Measurements from ENCODE around the gene HOXA1. TPM values are rescaled to one million over a fixed set of nuclear protein-coding genes. Genes with fewer than 3 reads are reported as not detected.

Gene HOXA1
- total and polyA plus RNA-seq, 9 donors = 0.42 to 1.2 (median 0.91) TPM

DNA sequence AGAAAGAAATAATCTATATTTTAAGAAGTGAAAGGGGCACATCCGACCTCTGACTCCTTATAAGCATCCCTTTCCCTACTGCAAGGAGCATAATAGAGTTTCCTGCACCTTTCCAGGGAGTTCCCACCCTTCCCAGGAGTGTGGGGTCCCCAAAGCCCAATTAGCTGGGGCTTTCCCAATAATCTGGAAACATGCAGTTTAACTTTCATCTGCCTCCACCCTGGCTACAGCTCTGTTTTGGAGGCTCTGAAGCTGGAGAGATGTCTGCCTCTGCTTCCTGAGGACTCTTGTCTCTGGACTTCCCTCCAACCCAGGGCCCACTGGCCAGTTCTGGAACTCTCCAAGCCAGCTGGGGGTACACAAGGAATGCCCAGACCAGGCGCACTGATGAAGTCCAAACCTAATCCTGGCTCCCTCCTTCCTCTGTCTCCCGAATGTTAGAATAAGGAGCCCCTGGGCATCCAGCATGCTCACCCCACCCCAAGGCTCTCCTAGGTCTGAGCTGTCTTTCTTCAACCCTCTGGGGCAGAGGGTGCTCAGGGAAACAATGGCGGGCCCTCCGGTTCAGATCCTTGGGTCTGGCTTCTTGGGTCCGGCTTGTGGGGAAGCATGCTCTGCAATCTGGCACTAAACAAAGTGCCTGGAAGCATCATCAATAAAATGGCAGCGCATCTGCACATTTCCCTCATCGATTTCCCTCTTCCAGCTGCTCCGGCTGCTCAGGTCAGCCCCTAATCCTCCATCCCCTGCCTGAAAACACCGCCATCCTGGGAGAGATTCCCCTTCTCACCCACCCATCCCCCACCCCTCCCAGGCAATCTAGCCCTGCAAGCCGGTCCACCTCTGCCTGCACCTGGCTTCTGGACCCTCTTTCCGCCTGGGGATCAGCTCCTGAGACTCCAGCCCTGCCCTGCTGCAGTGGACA lies 21.4 kb upstream of the HOXA1 start:
- Histone ChIP-seq H3K27me3 (ENCODE audit: control insufficient read depth, insufficient read depth, low read length) (peaks cover 11% of the 10 kb centered on the region), H3K27ac (ENCODE audit: low read length) (peak overlapping the region; percentile 63), H3K9me3 (replicated peaks; ENCODE audit: control insufficient read depth, low read depth, low read length) (no peaks in the 10 kb centered on the region), H3K4me1 (ENCODE audit: control insufficient read depth, insufficient read depth, low read length) (peaks cover 57% of the 10 kb centered on the region), H3K36me3 (ENCODE audit: control insufficient read depth, insufficient read depth, low read length) (peaks cover 26% of the 10 kb centered on the region), H3K4me3 (ENCODE audit: low read length) (no peak overlapping the region)
- no peak for DNase-seq
- WGBS (ENCODE audit: insufficient coverage) = 64% methylated on average over 11 of the region's 12 CpGs

DNA sequence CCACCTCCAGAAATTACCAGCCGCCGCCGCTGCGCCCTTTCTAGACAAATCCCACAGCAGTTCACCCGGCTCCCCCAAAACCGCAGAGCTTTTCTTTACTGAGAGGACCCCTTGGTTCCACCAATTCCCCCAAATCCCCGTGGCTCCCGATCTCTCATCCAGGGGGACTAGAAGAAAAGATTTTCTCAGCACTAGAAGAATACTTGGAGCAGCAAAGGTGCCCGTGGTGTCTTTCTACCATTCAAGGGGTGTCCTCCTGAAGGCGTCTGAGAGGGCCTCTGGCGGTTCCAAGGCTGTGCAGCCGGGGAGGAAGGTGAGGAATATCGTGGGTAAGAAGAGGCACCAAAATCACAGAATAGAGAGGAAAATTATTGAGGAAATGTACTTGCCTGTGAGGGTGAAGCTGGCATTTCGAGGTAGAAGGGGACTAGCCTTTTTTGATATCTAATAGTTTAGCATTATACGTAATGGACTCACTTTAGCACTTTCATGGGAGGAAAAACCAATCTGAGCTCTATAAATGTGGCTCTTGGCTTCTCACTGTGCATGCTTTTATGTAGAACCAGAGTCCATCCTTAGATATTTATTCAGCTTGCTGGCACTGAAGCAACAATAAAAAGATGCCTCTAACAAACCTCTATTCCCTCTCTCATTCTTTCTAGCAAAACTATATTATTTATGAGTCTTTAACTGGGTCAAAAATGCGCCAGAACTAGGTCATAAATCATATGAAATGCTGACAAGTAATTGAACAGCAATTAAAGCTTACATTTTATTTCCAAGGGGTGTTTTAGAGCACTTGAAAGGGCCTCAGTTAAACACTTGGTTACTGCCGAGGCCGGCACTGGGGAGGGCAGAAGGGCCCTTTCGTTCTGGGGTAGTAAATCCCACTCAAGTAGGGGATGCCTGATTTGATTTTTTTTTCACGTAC lies 20.5 kb upstream of the HOXA1 start:
- no peak for DNase-seq
- Histone ChIP-seq H3K27me3 (ENCODE audit: control insufficient read depth, insufficient read depth, low read length) (peaks cover 12% of the 10 kb centered on the region), H3K4me1 (ENCODE audit: control insufficient read depth, insufficient read depth, low read length) (peaks cover 60% of the 10 kb centered on the region), H3K36me3 (ENCODE audit: control insufficient read depth, insufficient read depth, low read length) (peaks cover 22% of the 10 kb centered on the region), H3K4me3 (ENCODE audit: low read length) (no peak overlapping the region), H3K27ac (ENCODE audit: low read length) (peak overlapping the region; percentile 16), H3K9me3 (replicated peaks; ENCODE audit: control insufficient read depth, low read depth, low read length) (no peaks in the 10 kb centered on the region)
- 83% methylated on average over 11 of the region's 20 CpGs for WGBS (ENCODE audit: insufficient coverage)

DNA sequence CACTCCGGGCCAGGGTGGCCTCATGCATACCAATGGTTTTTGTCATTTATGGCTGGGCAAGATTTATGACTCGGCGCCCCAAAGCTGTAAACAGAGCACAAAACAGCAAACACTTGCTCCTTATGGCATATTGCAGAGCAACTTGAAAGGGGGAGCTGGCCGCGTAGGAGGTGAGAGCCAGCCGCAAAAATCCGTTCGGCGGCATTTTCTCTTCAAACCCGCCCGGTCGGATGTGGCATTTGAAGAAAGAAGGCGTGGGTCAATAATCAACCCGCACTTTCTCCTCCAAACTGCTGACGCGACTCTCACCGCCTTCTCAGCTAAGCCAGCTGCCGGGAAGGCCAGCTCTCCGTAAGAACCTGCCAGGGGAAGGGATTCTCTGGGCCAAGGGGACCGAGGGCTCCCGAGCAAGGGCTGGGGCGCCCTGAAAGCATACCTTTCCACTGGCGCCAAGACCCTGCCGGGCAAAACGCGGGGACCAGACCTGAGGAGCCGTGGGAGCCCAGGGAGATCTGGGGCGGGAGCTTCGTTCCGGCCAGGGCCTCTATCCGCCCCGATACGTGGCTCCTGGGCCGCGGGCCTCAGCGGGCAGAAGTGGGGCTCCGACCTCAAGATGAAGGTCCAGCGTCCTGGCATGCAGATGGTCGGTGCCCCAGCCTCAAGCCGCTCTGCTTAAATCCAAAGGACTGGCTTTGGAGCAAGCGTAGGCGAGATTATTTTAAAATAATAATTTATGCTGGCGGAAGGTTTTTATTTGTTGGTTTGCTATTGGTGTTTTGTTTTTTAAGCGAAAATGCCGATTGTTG lies 19.6 kb upstream of the HOXA1 start:
- WGBS (ENCODE audit: insufficient coverage) = 72% methylated on average over 38 of the region's 45 CpGs
- no peak for DNase-seq
- Histone ChIP-seq H3K4me3 (ENCODE audit: low read length) (peak overlapping the region; percentile 13), H3K9me3 (replicated peaks; ENCODE audit: control insufficient read depth, low read depth, low read length) (no peaks in the 10 kb centered on the region), H3K4me1 (ENCODE audit: control insufficient read depth, insufficient read depth, low read length) (peaks cover 62% of the 10 kb centered on the region), H3K36me3 (ENCODE audit: control insufficient read depth, insufficient read depth, low read length) (peaks cover 22% of the 10 kb centered on the region), H3K27me3 (ENCODE audit: control insufficient read depth, insufficient read depth, low read length) (peaks cover 16% of the 10 kb centered on the region), H3K27ac (ENCODE audit: low read length) (peak overlapping the region; percentile 8)

DNA sequence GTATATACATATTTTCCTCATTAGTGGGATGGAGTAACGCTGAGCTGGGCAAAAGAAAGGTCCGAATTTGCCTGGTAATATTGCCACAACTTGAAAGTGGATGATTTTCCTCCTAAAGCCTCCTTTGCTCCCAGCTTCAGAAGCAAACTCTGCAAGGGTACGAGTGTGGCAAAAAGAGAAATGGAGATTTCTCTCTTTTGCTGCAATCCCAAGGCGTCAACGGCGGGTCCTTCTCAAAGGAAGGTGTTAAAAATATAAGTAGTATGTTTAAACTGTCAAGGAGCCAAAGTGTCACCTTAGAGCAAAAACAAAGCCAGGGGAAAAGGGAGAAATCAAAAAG lies 19.1 kb upstream of the HOXA1 start:
- H3K4me3 ChIP-seq (ENCODE audit: low read length) = no peak overlapping the region
- DNase-seq = no peak
- H3K36me3 ChIP-seq (ENCODE audit: control insufficient read depth, insufficient read depth, low read length) = peaks cover 23% of the 10 kb centered on the region
- H3K27ac ChIP-seq (ENCODE audit: low read length) = no peak overlapping the region
- H3K27me3 ChIP-seq (ENCODE audit: control insufficient read depth, insufficient read depth, low read length) = peaks cover 18% of the 10 kb centered on the region
- WGBS (ENCODE audit: insufficient coverage) = 67% methylated on average over 3 of the region's 6 CpGs
- H3K9me3 ChIP-seq (replicated peaks; ENCODE audit: control insufficient read depth, low read depth, low read length) = no peaks in the 10 kb centered on the region
- peaks cover 61% of the 10 kb centered on the region for H3K4me1 ChIP-seq (ENCODE audit: control insufficient read depth, insufficient read depth, low read length)

DNA sequence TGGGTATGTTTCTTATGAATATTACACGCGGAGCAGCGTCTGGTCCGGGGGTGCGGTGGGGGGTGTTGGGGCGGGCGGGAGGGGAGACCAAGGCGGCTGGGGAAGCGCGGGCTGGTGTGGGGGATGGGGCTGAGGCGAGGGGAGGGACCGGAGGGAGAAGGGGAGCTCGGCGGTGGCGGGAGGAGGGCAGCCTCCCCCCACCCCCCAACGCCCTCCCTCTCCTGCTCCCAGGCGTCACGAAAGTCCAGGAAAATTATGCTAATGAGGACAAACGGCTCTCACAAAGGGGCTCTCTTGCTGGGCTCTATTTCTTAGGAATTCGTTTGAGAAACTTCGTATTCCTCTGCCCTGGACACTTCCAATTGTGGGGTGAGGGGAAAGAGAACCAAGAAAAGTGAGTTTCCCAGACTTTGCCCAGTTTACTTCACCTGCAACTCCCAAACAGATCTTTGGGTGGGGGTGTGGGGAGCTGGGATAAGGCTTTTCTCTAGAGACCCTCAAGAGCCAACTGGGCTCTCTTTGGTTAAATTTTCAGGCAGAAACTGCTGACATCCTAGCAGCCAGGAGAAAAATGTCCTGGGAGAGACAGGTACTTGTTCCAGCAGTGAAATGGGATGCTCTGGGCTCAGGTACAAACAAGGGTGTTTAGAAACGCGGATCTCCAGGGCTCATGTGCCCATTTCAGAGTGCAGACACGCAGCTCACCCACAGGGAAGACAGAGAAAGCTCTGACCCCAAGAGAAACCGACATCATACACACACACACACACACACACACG lies 18.4 kb upstream of the HOXA1 start:
- Histone ChIP-seq H3K27ac (ENCODE audit: low read length) (peak overlapping the region; percentile 90), H3K4me1 (ENCODE audit: control insufficient read depth, insufficient read depth, low read length) (peaks cover 59% of the 10 kb centered on the region), H3K9me3 (replicated peaks; ENCODE audit: control insufficient read depth, low read depth, low read length) (no peaks in the 10 kb centered on the region), H3K36me3 (ENCODE audit: control insufficient read depth, insufficient read depth, low read length) (peaks cover 20% of the 10 kb centered on the region), H3K4me3 (ENCODE audit: low read length) (peak overlapping the region; percentile 42), H3K27me3 (ENCODE audit: control insufficient read depth, insufficient read depth, low read length) (peaks cover 20% of the 10 kb centered on the region)
- WGBS (ENCODE audit: insufficient coverage) = 0% methylated on average over 1 of the region's 26 CpGs
- DNase-seq = peak; percentile 64

DNA sequence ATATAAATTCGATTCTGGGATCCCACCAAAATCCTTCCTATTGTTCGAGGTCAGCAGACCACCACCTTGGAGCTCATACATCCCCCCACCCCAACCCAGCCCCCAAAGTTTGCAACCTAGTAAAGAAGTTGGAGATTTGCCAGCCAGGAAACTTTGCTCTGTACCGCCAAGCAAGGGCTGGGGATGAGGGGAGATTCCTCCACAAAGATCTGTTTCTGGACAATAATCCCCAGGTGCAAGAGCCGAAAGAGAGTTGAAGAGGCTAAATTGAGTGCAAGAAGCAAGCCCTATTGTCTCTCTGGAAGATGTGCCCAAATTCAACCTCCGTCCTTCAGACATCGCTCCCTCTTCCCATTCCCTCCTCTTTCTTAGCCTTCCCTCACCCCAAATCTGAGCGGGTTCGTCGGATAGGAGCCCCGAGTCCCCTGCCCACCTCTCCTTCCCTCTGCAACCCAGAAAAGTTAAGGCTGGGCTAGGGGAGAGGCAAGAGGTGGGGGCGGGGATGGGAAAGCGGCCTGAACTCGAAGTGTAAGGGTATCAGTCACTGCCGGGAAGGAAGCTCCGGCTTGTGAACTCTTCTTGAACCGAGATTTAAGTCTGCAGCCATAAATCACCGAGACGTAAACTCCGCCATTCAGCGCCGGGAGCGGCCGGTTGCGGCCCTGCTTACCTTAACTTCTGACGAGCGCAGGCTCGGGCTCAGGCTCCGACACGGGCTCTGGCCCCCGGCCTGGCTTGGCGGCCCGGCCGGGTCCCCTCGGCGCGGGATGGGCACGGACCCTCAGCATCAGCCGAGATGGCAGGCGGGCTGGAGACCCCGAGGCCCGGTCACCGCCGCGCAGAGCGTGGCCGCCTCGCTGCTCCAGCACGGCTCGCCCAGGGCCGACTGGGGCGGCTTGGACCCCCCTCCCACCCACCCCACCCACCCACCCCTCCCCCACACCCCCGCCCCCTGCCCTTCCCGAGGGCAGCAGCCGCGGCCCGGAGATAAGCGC lies 17.5 kb upstream of the HOXA1 start:
- Histone ChIP-seq H3K27me3 (ENCODE audit: control insufficient read depth, insufficient read depth, low read length) (peaks cover 23% of the 10 kb centered on the region), H3K4me1 (ENCODE audit: control insufficient read depth, insufficient read depth, low read length) (peaks cover 58% of the 10 kb centered on the region), H3K27ac (ENCODE audit: low read length) (peak overlapping the region; percentile 94), H3K36me3 (ENCODE audit: control insufficient read depth, insufficient read depth, low read length) (peaks cover 21% of the 10 kb centered on the region), H3K4me3 (ENCODE audit: low read length) (peak overlapping the region; percentile 42), H3K9me3 (replicated peaks; ENCODE audit: control insufficient read depth, low read depth, low read length) (no peaks in the 10 kb centered on the region)
- peak; percentile 90 for DNase-seq
- 22% methylated on average over 21 of the region's 57 CpGs for WGBS (ENCODE audit: insufficient coverage)

DNA sequence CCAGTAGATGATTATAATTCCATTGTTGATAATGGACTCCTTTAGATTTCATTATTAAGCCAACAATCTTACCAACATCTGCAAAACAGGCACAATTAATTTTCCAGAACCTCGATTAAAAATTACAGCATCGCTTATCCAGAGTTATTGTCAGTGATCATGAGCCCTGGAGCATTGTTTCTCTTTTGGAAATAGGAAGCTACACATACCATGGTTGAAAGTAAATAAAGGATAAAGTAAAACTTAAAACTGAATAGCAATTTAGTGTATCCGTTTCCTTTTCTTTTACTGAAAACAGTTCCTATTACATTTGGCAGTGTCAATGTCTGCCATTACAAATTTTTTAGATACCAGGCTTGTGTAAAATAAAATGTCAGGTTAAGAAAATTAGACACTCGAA lies 16.6 kb upstream of the HOXA1 start:
- Histone ChIP-seq H3K4me1 (ENCODE audit: control insufficient read depth, insufficient read depth, low read length) (peaks cover 54% of the 10 kb centered on the region), H3K4me3 (ENCODE audit: low read length) (no peak overlapping the region), H3K27ac (ENCODE audit: low read length) (peak overlapping the region; percentile 94), H3K27me3 (ENCODE audit: control insufficient read depth, insufficient read depth, low read length) (peaks cover 29% of the 10 kb centered on the region), H3K36me3 (ENCODE audit: control insufficient read depth, insufficient read depth, low read length) (peaks cover 23% of the 10 kb centered on the region), H3K9me3 (replicated peaks; ENCODE audit: control insufficient read depth, low read depth, low read length) (no peaks in the 10 kb centered on the region)
- WGBS (ENCODE audit: insufficient coverage) = no CpG with 5 or more reads among the region's 4 CpGs
- DNase-seq = no peak

DNA sequence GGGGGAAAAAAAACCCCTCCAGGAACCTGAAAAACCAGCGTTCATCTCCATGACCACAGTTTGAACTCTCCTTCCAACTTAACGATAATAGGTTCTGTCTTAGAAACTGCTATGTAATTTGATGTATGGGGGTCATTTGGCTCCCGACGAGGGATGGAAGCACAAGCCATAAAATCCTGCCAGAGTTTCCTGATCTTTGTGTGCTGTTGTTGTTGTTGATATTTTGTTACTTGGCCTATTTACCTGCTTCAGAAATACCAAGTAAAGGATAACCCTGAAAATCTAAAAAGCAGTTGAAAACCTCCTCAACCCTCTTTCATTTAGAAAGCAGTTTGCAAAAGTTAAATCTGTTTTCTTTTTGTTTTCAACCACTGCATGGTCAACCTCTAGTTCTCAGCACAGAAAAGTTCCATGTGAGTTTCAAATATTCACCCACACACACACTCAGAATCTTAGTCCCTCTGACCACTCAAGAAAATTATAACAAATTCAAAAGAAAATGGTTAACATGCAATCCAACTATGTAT lies 16.0 kb upstream of the HOXA1 start:
- Histone ChIP-seq H3K27me3 (ENCODE audit: control insufficient read depth, insufficient read depth, low read length) (peaks cover 29% of the 10 kb centered on the region), H3K27ac (ENCODE audit: low read length) (peak overlapping the region; percentile 94), H3K4me1 (ENCODE audit: control insufficient read depth, insufficient read depth, low read length) (peaks cover 48% of the 10 kb centered on the region), H3K9me3 (replicated peaks; ENCODE audit: control insufficient read depth, low read depth, low read length) (no peaks in the 10 kb centered on the region), H3K36me3 (ENCODE audit: control insufficient read depth, insufficient read depth, low read length) (peaks cover 18% of the 10 kb centered on the region), H3K4me3 (ENCODE audit: low read length) (no peak overlapping the region)
- no peak for DNase-seq
- no CpG with 5 or more reads among the region's 4 CpGs for WGBS (ENCODE audit: insufficient coverage)

All from muscle of leg (tissue), 11 donors.